HepG2 (cell line): ENCODE results near the gene NCOA7. TPM values are rescaled to one million over a fixed set of nuclear protein-coding genes. Genes with fewer than 3 reads are reported as not detected.
A peak's percentile ranks its signal among the peaks of the same experiment; 100 is the strongest.

Experiments
- ATAC-seq: fragments of 200-7000 bp; cut with Tn5 transposase; 3 replicates; pipeline ENCODE4 v1.9.1; 2020; ENCODE audit warnings: mild to moderate bottlenecking, moderate library complexity
- BruUV-seq: library from RNA; stranded (reverse); fragments of 400-500 nt; replicated peaks from 2 replicates; lab custom pipeline; 2021; lab: Mats Ljungman, UMichigan
- CTCF ChIA-PET: fragments of 300-600 bp; formaldehyde crosslinking; extraction: SDS; loops from one replicate; lab custom pipeline; 2021; ENCODE audit warnings: low total read pairs, inconsistent platforms, low intra/inter-chr PET ratio; lab: Yijun Ruan, JAX
- POLR2A ChIA-PET: fragments of 350-600 bp; sonication (Branson Sonifier 250); formaldehyde crosslinking; loops from one replicate; lab custom pipeline; 2020; ENCODE audit warnings: antibody characterized with exemption, inconsistent platforms; lab: Yijun Ruan, JAX
- DNase-seq: peaks from one replicate; pipeline ENCODE4 v3.0.0-alpha.2; 2015; ENCODE audit warnings: low spot score
- FAIRE-seq: peaks from 3 replicates; lab custom pipeline; 2011; peaks lifted over from hg19 to GRCh38; lab: Jason Lieb, UNC
- H2AFZ ChIP-seq: one replicate; pipeline ENCODE4 v1.6.1; 2011; ENCODE audit warnings: low read length, inconsistent platforms
- H3K27ac ChIP-seq: fragments of 300-600 bp; 3 replicates; pipeline ENCODE4 v1.8.0; 2011; ENCODE audit warnings: mixed run types, mild to moderate bottlenecking, mixed read lengths, low read length, inconsistent platforms; ENCODE audit not compliant: insufficient read depth; ENCODE audit errors: extremely low read length
- H3K27me3 ChIP-seq, 2 experiments: fragments of 200-600 bp in 1 of 2; 2 replicates in 1 of 2; 3 replicates in 1 of 2; pipeline versions ENCODE4 v1.6.0 to v1.8.0; 2011; ENCODE audit warnings: low read length in 2 of 2, mild to moderate bottlenecking in 2 of 2, moderate library complexity in 2 of 2, inconsistent platforms in 1 of 2; ENCODE audit not compliant: insufficient read depth in 2 of 2, control insufficient read depth in 1 of 2
- H3K36me3 ChIP-seq, 2 experiments: fragments of 200-600 bp in 1 of 2; replicated peaks in 1 of 2; 2 replicates in 1 of 2; 3 replicates in 1 of 2; pipeline versions ENCODE4 v1.5.1 to v1.8.0; 2011; ENCODE audit warnings: low read length in 2 of 2, inconsistent platforms in 1 of 2; ENCODE audit not compliant: insufficient read depth in 2 of 2, control insufficient read depth in 1 of 2
- H3K4me1 ChIP-seq: 2 replicates; pipeline ENCODE4 v1.5.1; 2012; ENCODE audit warnings: low read length, inconsistent platforms; ENCODE audit not compliant: insufficient read depth
- H3K4me2 ChIP-seq: 2 replicates; pipeline ENCODE4 v1.6.0; 2011; ENCODE audit warnings: low read depth, low read length, inconsistent platforms
- H3K4me3 ChIP-seq, 3 experiments: fragments of 200-600 bp in 1 of 3; sonication (generic), shearing (Covaris generic) in 1 of 3; replicated peaks in 1 of 3; 2 replicates each; pipeline ENCODE4 v1.5.1; 2011 to 2016; ENCODE audit warnings: low read length in 3 of 3, inconsistent platforms in 2 of 3, low read depth in 2 of 3, mild to moderate bottlenecking in 2 of 3, control low read depth in 1 of 3, mixed read lengths in 1 of 3; ENCODE audit not compliant: insufficient read depth in 1 of 3
- H3K79me2 ChIP-seq: one replicate; pipeline ENCODE4 v1.6.1; 2011; ENCODE audit warnings: low read length, inconsistent platforms; ENCODE audit not compliant: insufficient read depth
- H3K9ac ChIP-seq: 2 replicates; pipeline ENCODE4 v1.6.0; 2011; ENCODE audit warnings: mild to moderate bottlenecking, low read depth, low read length, inconsistent platforms; ENCODE audit not compliant: insufficient read depth
- H3K9me3 ChIP-seq: 2 replicates; pipeline ENCODE4 v1.5.1; 2012; ENCODE audit warnings: mild to moderate bottlenecking, low read length
- H4K20me1 ChIP-seq: 2 replicates; pipeline ENCODE4 v1.6.0; 2011; ENCODE audit warnings: inconsistent platforms, mild to moderate bottlenecking, low read length, moderate library complexity; ENCODE audit not compliant: insufficient read depth
- DR1 ChIP-seq: sonication (generic); formaldehyde crosslinking; IDR thresholded peaks from 2 replicates; pipeline ENCODE4 v1.8.0; 2021; ENCODE audit warnings: mild to moderate bottlenecking, missing genetic modification reagents, inconsistent platforms
- ETV5 ChIP-seq: IDR thresholded peaks from 2 replicates; pipeline ENCODE4 v1.6.1; 2018; ENCODE audit warnings: missing biosample characterization, missing genetic modification reagents, inconsistent platforms, borderline replicate concordance
- KAT2B ChIP-seq: fragments of 150-350 bp; IDR thresholded peaks from 2 replicates; pipeline ENCODE4 v1.6.1; 2014; ENCODE audit warnings: low read depth, low read length, borderline replicate concordance
- KDM5B ChIP-seq: sonication (generic); formaldehyde crosslinking; IDR thresholded peaks from 2 replicates; pipeline ENCODE4 v1.4.0; 2020; ENCODE audit warnings: missing genetic modification reagents, mild to moderate bottlenecking, borderline replicate concordance
- MAFF ChIP-seq: IDR thresholded peaks from 2 replicates; pipeline ENCODE4 v1.6.1; 2011; ENCODE audit warnings: low read depth, low read length, improper control_type of control experiment
- MAFK ChIP-seq, 2 experiments: IDR thresholded peaks in 1 of 2; conservative IDR thresholded peaks in 1 of 2; 2 replicates each; pipeline ENCODE4 v1.6.1; 2011; ENCODE audit warnings: improper control_type of control experiment in 2 of 2, low read length in 2 of 2
- RBM22 ChIP-seq: fragments of 200-400 bp; formaldehyde crosslinking; optimal IDR thresholded peaks from 2 replicates; pipeline ENCODE3; 2017; ENCODE audit warnings: mild to moderate bottlenecking, low read length, moderate library complexity
- ZNF230 ChIP-seq: sonication (generic); formaldehyde crosslinking; IDR thresholded peaks from 2 replicates; pipeline ENCODE4 v1.4.0; 2020; ENCODE audit warnings: mild to moderate bottlenecking, missing genetic modification reagents
- WGBS: methylation state at CpG from one replicate; pipeline ENCODE4 v1.1.6; 2017; ENCODE audit warnings: low lambda C conversion rate; 5-methylcytosine and 5-hydroxymethylcytosine counted together
- in situ Hi-C: cut with HindIII; loops from 2 replicates; pipeline ENCODE4 v1.10.0; 2017; ENCODE audit warnings: low pct_unique_long_range_greater_than_20kb; ENCODE audit not compliant: extremely low pct_ligation_motif_present
- intact Hi-C: fragments of 100-400 bp; cut with micrococcal nuclease; formaldehyde crosslinking; loops from one replicate; pipeline ENCODE4 v1.10.0; 2022; ENCODE audit not compliant: unreplicated experiment
- polyA plus RNA-seq, 8 experiments: library from polyadenylated mRNA; depleted of rRNA in 3 of 8; stranded (reverse) in 7 of 8; unstranded in 1 of 8; fragments of >200 nt; fragmentation: Illumina TruSeq in 4 of 8; extraction: Trizol in 4 of 8; gene quantifications; 2 replicates each; pipeline versions ENCODE4 v1.2.1 to v1.2.3, GENCODE V29; 2011 to 2016; ENCODE audit warnings: low read depth in 4 of 8, missing spikeins in 1 of 8, mixed read lengths in 1 of 8; ENCODE audit not compliant: insufficient read depth in 1 of 8
- total RNA-seq, 5 experiments: library from RNA; depleted of rRNA; stranded (reverse); fragments of >200 nt; fragmentation: Illumina TruSeq; extraction: Trizol; gene quantifications; 2 replicates each; pipeline ENCODE4 v1.2.3, GENCODE V29; 2016; ENCODE audit warnings: low read depth in 1 of 5
- TF ChIP-seq, protein P1 (sequence below): sonication (generic); formaldehyde crosslinking; IDR thresholded peaks from 2 replicates; pipeline ENCODE4 v1.8.1; 2023; ENCODE audit warnings: missing genetic modification reagents, mild to moderate bottlenecking, borderline replicate concordance

Gene NCOA7
- total and polyA plus RNA-seq, 2 of the 13 experiments (the other 11 are each of a cell fraction or from before 2014, with no cell fraction given) = 13.6 to 20.8 TPM

DNA sequence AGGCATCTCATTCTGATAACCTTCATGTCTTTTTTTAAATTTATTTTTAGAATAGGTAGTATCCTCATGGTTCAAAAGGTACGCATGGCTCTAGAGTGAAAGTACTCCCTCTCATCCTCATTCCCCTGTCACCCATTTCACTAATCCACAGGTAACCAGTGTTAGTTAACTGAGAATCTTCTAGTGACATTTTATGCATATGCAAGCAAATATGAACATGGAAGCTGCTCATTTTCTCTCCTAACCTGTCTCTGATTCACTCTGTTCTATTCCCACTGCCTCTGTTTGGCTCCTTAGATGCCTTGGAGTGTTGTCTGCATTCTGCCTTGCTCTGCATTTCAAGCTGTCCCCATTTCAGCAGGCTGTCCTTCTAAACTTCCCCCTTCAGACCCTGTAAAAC lies 4.5 kb downstream of the NCOA7 start:
- Histone ChIP-seq H3K36me3 (peaks cover 2 to 4% of the 10 kb centered on the region in 2 experiments; a peak in 2 of 5 replicates), H3K4me3 (no peak overlapping the region), H3K4me2 (no peak overlapping the region), H4K20me1 (no peaks in the 10 kb centered on the region), H3K79me2 (peaks cover 28% of the 10 kb centered on the region), H3K9ac (no peak overlapping the region), H2AFZ (no peak overlapping the region), H3K27ac (no peak overlapping the region), H3K4me1 (peaks cover 36% of the 10 kb centered on the region), H3K9me3 (no peaks in the 10 kb centered on the region), H3K27me3 (no peaks in the 10 kb centered on the region; a peak in 2 of 5 replicates)
- in situ Hi-C loops = no loop called here
- DNase-seq = no peak
- POLR2A ChIA-PET = no interaction called here
- WGBS = 97% methylated on average over 1 of the region's 1 CpG
- TF ChIP-seq MAFK (conservative IDR thresholded peaks at IDR 0.05 in 1 of 2, IDR thresholded peaks at IDR 0.05 in 1 of 2; ENCODE audit: low read length in 2 of 2) (peak in 1 of 2 experiments; percentile 64; a peak in 2 of 4 replicates), KAT2B (no peak), ETV5 (no peak), ZNF230 (CRISPR knock-in tag) (no peak), RBM22 (no peak), MAFF (peak; percentile 51; the same call in 1 of the 2 replicates), DR1 (CRISPR knock-in tag) (no peak), KDM5B (CRISPR knock-in tag) (no peak)
- TF ChIP-seq, protein P1, sequence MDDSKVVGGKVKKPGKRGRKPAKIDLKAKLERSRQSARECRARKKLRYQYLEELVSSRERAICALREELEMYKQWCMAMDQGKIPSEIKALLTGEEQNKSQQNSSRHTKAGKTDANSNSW (CRISPR knock-in tag) = no peak
- BruUV-seq = no TSS peak
- CTCF ChIA-PET = no interaction called here
- ATAC-seq = no peak
- intact Hi-C loops = no loop called here
- FAIRE-seq = no peak
